ENCODE data around the gene SRXN1.

SRXN1 gene

DNA sequence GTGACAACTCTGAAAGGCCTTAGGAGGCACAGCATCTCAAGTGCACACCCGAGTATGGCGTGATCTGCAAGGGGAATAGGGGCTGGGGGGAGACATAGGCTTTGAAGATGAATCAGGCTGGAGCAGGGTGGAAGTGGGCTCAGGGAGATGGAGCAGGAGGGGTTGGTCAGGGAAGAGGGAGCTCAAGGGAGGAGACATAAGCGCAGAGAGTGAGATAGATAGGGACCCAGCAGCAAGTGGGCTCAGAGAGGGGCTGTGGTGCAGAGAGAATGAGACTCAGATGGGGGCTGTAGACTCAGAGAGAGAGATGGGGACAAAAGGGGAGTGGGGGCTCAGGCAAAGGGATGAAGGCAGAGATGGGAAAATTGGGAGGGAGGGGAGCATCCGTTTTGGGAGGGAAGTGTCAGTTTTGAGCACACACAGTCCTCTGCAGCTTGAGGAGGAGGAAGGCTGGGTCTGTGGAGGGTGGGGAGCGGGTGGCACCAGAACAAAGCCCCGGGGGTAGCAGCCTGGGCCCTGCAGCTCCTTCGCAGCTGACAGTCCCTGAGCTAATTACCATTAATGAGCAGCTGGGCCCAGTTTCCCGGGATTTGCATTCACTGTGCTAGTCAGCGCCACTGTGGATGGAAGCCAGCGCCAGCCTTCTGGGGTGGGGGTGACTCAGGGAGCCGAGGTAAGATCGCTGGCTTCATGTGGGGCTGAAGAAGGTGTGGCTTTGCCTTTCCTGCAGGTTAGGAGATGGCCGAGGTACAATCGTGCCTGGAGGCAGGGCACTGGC is 18.7 kb downstream of the SRXN1 start:
- DNase-seq = no peak

DNA sequence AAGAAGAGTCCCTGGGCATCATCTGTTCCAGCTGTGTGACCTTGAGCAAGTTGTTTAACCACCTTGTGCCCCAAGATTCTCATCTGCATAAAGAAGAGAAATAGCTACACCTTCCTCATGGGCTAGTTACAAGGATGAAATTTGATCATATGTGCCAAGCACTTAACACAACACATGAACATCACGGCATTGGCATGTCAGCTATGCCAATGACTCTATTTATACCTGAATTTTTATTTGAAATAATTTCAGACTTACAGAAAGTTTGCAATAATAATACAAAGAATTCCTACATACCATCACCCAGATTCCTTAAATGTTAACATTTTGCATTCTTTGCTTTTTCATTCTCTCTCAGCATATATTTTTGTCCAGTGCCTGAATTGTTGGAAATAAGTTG is 21.9 kb downstream of the SRXN1 start:
- DNase-seq = no peak

DNA sequence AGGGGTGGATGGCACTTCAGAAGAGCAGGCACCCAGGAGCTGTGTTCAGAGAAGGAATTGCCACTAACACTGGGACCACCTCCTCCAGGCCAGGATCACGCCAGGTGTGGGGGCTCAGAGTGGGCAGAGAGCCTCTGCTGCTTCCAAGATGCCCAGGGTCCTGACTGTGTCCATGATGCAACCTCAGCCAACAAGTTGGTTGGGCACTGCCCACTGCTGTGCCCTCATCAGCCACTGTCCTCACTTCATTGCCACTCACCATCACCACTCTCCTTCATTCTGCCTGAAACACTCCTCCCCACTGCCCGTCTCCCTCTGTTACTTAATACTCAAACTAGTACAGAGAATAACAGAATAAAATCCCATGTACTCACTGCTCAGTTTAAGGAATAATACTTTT is 26.4 kb downstream of the SRXN1 start:
- no peak for DNase-seq

DNA sequence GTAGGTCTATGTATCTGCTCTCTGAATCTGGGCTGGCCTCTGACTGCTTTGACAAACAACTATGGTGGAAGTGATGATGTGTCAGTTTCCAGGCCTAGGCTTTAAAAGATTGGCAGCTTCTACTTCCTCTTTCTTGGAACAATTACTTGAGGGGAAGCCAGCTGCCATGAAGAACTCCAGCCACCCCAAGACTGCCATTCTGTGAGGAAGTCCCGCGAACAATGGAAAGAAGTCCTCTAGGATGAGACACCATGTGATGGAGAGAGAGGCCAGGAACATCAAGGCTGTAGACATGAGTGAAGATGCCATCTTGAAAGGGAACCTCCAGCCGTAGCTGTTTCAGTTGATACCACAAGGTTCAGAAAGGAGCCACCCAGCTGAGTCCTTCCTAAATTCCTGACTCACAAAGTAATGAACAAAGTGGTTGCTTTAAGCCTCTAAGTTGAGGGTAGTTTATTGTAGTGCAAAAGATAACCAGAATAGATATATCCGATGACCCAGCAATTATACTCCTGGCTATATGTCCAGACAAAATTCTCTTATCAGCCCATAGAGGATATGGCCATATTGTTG is 27.6 kb downstream of the SRXN1 start:
- DNase-seq = no peak

DNA sequence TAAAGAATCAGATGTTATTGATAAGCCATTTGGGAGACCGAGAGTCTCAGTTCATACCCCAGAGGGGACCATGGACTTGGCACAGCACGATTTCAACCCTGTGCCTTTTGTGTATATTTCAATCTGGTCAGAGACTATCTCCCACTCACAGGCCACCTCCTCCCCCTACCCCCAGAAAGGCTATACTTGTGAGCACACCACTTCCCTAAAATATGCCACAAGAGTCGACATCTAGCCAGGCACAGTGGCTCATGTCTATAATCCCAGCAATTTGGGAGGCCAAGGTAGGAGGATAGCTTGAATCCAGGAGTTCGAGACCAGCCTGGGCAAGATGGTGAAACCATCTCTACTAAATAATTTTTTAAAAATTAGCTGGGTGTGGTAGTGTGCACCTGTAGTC is 29.3 kb downstream of the SRXN1 start:
- no peak for DNase-seq

DNA sequence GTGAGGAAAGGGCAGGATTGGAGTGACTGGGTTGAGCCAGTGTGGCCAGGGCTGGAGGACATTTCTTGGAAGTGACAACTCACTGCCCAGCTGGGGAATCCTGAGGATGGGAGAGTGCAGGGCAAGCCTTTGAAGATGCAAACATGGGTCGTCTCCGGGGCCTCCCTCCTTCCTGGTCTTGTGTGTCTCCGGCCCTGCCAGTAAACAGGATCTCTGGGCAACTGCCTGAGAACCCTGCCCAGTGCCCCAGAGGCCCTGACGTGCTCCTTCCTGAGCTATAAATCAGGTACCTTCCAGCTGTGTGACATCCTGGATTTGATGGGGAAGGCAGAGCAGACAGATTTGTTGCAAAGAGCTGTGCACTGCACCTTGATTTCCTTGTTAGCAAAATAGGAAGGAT is 30.0 kb downstream of the SRXN1 start:
- DNase-seq = no peak

DNA sequence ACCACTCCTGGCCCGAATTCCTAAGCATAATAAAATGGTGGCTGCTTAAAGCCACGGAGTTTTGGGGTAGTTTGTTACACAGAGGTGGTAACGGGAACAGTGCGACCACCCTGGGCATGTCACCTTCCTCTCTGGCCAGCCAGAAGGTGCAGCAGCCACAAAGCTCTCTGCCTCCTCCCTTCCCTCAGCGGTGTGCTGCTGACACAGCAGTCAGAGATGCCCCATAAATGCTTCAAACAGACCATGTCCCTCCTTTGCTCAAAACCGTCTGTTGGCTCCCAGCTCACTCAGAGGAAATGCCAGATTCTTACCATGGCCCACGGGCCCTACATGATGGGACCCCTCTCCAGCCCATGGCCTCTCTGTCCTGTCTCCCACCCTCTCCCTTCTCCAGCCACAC is 30.8 kb downstream of the SRXN1 start:
- DNase-seq = no peak

DNA sequence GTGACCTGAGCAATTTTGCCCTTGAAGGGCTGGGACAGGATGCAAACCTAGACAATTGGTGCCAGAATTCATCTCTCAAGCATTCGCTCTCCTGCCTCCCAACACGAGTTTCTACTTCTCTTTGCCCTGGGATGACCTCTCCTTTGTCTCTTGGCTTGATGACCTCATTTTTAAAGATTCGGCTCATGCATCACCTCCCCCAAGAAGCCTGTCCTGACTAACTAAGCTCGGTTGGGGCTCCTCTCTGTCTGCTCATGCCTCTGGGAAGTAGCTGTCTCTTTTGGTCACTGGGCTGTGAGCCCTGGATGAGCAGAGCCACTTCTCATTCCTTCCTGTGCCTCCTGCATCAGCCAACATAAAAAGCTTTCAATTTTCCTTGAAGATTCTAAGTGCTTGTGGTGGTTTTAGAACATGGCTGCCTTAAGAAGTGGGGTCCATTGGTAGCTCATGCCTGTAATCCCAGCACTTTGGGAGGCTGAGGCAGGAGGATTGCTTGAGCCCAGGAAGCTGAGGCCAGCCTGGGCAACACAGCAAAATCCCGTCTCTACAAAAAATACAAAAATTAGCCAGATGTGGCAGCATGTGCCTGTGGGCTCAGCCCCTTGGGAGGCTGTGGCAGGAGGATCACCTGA is 31.8 kb downstream of the SRXN1 start:
- no peak for DNase-seq

DNA sequence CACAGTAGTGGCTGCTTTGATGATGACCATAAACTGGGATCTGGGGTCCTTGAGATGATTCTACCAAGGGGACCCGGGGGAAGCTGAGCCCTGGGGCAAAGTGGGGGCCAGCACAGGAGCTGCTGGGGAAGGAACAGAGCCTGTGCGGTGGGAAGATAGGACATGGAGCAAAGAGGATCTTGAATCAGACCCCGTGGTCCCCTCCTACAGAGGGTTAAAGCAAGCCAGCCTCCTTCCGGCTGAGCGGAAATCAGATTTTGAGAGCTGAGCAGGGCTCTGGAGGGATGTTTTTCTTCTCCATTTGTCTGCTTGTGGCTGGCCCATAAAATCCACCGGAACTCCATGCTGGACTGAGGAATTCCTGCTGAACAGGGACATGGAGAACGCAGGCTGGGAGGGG is 32.8 kb downstream of the SRXN1 start:
- no peak for DNase-seq

DNA sequence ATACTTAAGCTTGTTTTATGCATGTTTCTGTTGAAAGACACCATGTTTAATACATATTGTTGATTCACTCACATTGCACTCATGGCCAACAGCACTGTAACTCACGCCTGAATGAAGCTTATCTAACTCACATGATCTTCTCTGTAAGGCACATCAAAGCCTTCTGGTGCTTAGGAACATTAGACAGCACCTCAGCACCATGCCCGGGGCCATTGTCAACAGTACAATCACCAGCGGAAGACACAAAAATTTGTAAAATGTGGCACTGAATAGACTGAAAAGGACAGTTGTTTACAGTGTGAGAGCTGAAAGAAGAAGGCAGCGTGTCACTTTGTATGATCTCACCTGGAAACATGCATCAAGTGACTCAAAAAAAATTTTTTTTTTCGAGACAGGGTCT is 34.0 kb downstream of the SRXN1 start:
- DNase-seq = no peak

DNA sequence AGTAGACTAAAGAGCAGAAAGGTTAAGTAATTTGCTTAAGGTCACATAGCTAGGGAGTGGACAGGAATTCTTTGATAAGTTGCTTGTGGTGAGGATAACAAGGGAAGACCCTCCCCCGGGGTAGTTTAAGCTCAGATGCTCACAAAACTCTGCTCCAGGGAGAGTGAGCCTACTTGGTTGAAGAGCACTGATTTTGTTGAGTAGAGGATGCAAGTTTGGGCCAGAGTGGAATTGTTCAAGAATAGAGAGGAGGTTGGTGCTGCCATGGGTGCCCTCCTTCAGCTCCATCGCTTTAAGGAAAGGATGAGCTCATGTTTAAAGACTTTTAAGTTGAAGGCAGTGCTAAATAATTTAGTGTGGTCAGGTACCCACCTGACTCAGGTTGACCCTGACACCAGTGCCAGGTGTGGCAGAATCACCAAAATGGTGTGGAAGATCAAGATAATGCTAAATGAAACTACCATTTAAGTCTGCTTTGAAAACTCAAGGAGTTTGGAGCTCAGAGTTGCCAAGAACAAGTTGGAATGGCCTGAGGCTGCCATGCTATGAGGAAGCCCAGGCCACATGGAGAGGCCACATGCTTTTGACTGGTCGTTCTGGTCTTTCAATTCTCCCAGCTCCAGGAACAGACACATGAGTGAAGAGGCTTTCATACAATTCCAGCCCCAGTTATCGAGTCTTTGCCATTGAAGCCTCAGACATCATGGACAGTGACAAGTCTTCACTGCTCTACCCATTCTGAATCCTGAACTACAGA is 34.9 kb downstream of the SRXN1 start:
- no peak for DNase-seq

DNA sequence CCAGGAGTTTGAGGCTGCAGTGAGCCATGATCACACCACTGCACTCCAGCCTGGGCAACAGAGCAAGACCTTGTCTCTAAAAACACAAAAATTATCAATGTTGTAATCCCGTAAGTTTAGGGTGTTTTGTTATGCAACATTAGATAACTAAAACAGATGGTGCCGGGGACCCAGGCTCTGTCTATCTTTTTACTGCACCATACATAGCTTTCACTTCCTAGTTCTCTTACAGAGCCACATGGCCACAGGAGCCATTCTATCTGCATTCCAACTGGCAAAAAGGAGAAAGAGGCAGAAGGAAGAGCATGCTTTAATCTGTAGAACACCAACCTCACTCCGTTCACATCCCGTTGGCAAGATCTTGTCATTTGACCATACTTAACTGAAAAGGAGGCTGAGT is 37.5 kb downstream of the SRXN1 start:
- DNase-seq = no peak

DNA sequence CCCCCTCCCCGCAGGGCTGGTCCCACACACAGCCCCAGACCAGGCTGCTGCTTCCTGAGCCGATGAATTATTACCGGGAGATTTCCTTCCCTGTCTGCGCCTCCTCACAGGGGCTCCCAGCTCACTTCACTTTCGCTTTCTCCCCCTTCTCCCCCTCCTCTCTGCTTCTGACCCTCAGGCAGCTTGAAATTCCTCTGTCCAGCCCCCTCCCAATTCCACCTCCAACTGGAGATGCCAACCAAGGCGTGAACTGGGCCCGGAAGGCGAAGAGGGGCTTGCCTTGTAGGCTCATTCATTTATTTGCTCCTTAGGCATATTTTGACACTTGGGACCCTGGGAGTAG is 41.2 kb downstream of the SRXN1 start:
- no peak for DNase-seq

DNA sequence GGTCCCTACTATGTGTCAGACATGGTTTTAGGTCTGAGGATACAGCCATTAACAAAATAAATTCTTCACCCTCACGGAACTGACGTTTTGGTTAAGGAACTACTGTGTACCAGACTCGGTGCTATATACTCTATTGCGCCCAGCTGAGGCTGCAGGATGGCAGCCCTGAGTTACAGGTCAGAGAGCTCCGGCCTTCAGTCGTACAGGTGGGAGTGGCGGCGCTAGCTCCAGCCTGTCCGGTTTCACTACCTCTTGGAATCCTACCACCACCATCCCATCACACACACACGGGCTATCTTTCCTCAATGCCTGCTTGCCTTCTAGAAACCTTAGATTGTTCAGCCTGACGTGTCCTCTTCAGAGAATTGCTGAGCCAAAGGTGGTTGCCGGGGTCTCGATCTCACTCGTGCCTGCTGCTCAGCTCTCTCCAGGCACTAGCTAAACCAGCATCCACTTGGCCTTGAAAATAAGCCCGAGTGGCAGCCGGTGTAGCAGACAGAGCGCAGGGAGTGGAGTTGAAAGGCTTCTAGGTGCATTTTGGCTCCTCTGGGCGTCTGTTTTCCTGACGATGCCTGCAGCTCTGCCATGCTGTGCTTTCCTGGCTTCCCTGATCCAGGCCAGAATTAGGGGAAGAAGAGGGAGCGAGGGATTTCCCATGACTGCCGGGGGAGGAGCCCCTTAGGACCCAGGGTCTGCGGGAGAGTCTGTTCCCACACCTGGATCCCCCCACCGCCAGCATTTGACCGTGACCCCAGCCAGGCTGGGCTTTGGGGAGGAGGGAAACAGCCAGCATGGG is 41.8 kb downstream of the SRXN1 start:
- DNase-seq = no peak

DNA sequence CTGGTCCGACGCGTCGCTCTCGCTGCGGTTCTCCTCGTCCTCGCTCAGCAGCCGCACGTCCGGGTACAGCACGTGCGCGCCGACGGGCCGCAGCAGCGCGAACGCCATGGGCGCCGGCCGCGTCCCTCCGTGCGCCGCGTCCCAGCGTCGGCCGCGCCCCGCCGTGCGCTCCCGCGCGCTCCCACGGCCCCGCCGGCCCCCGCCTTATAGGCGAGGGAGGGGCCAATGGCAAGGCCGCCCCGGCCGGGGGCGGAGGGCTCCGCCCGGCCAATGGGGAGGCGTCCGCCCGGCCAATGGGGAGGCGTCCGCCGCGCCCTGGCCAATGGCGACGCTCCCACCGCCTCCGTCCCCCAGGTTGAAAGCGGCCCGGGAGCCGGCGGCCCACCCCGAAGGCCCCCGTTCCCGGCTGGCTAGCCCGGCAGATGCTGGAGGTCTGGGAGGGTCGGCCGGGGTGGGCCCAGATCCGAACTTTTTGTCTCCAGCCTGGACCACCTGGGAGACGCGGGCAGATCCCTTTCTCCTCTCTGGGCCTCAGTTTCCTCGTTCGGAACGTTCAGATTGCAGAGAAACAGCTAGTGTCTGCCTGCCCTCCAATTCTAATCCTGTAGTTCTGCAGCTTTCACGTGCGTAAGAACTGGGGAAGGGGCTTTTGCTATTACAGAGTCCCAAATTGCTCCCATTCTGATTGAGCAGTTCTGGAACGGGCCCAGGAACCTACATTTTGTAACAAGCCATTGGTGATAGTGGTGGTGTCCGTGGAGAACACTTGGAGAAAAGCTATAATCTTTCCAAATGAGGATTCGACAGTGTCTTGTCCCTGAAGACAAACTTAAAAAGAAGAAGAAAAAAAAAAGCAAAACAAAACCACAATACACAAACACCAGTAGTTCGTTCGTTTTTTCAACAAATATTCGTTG is 42.6 kb downstream of the SRXN1 start, which contains the start of gene TCF15:
TCF15 (minus strand) TSS at position 180 of the 917 bp plus-strand sequence; CDS start at position 108, 72 bp downstream.
- DNase-seq = peak in 1 of 2 donors; percentile 12

DNA sequence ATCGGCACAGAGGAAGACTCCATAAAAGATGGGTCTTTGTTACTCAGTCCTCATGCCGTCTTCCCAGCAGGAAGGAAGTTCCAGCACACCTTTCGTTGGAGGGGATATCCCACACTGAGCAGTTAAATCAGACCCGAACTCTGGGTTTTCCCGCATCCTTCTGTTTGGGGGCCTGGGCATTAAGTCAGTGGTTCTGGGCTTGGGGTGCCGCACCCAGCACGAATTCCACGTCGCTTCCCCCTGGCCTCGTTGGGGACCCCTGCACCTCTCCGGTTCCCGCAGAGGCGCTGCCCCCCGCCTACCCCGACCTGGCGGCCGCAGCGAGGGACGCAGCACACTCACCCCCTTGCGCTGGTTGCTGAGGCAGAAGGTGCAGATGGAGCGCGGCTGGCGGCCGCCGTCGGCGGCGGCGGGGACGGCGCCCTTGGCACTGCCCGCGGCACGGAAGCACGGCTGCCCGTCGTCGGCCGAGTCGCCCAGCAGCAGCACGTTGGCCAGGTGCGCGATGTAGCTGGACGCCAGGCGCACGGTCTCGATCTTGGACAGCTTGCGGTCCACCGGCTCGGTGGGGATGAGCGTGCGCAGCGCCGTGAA is 43.5 kb downstream of the SRXN1 start:
- DNase-seq = no peak

DNA sequence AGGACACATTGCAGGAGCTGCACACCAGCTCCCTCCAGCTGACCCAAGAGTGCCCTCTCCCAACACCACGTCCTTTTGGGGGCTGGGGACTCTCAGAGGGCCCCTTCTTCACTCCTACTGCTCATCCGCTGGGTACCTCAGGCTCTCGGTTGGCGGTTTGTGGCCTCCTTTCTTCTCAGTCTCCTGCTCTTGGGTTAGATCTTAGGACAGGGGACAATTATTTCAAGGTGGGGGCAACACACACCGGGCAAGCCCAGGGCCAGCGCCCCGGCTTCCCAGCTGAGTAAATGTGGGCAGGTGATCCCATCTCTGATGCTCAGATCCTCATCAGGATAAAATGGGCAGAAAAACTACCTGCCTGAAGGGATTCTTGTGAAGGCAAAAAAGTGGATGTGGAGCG is 44.0 kb downstream of the SRXN1 start:
- DNase-seq = no peak

DNA sequence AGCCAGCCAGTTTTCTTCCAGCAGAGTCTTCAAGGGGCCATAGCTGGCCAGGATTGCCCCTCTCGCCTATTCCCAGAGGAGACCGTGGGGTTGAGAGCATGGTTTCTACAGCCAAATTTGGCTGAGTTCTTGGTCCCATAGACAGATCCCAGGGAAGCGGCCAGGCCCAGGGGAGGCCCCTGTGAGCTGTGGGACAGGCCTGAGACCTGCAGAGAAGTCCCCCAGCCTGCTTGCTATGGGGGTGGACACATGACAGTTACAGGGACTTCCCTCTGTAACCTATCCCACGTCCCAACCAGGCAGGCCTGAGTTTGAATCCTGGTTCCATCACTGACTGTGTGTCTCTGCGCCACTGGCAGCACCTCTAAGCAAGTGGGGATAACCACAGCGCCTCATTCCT is 45.5 kb downstream of the SRXN1 start:
- no peak for DNase-seq

DNA sequence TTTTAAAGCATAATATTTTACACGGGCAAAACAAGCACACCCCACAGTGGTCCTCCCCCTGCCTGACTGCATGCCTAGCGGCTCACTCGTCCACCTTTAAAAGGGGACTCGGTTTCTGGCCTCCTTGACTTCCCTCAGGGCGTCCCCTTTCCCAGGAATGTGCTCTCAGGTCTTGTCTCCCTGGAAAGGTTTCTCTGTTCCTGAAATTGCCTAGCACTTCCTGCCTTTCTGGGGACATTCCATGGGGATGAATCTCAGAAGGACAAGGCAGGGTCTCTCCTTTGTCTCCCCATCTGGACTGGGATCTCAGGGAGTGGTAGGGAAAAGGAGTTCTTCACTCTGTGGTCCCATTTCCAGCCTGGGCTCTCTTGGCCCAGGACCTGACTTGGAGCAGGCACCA is 47.8 kb downstream of the SRXN1 start:
- no peak for DNase-seq

DNA sequence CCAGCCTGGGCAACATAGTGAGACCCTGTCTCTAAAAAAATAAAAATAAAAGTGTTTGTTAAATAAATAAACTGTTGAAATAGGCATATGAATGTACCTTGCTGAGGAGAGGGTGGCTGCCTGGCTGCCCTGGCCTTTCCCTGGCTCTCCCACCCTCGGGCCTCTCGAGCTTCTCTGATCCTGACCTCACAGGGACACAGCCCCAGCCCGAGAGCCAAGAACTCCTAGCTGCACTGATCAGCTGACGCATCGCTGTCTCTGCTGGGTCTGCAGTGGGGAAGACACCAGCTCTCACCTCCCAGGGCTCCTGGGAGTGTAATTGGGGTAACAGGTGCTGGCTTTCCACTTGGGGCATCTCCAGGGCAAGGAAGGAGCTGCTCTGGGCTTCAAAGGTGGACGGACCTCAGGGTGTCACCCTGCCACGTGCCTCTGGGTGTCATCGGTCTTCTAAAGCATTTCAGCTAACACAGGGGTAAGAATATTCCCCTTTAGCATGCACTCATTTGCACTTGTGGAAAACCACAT is 49.8 kb downstream of the SRXN1 start:
- no peak for DNase-seq
